WERI-Rb-1 (cell line): ENCODE data around the gene SESN3.
"Not testable (repeated sequence)": the region's sequence is repeated elsewhere in the genome, so short reads cannot be mapped to it uniquely, and the experiment has no call there.

ENCODE experiments used
- DNase-seq: peaks from one replicate; pipeline ENCODE4 v3.0.0-alpha.2; 2020
- H3K27ac ChIP-seq: fragments of 250-450 bp; sonication (Bioruptor Pico); 2 replicates; pipeline ENCODE4 v1.5.1; 2020; ENCODE audit warnings: mild to moderate bottlenecking, moderate library complexity
- H3K27me3 ChIP-seq: fragments of 250-450 bp; sonication (Bioruptor Pico); 2 replicates; pipeline ENCODE4 v1.5.1; 2021; ENCODE audit warnings: mild to moderate bottlenecking, low read depth, moderate library complexity; ENCODE audit not compliant: insufficient read depth, severe bottlenecking
- H3K36me3 ChIP-seq: fragments of 250-450 bp; sonication (Bioruptor Pico); 2 replicates; pipeline ENCODE4 v1.5.1; 2020; ENCODE audit warnings: mild to moderate bottlenecking, moderate library complexity
- H3K4me3 ChIP-seq: 2 replicates; pipeline ENCODE4 v1.5.1; 2011; ENCODE audit warnings: low read depth, mild to moderate bottlenecking, control low read depth, low read length
- H3K9me3 ChIP-seq: fragments of 250-450 bp; sonication (Bioruptor Pico); 2 replicates; pipeline ENCODE4 v1.5.1; 2021; ENCODE audit warnings: mild to moderate bottlenecking, moderate library complexity; ENCODE audit not compliant: severe bottlenecking
- TF ChIP-seq, protein P1 (sequence below): IDR thresholded peaks from 2 replicates; pipeline ENCODE4 v1.5.1; 2011; ENCODE audit warnings: low read depth, mild to moderate bottlenecking, control low read depth, inconsistent platforms, low read length

Gene SESN3

DNA sequence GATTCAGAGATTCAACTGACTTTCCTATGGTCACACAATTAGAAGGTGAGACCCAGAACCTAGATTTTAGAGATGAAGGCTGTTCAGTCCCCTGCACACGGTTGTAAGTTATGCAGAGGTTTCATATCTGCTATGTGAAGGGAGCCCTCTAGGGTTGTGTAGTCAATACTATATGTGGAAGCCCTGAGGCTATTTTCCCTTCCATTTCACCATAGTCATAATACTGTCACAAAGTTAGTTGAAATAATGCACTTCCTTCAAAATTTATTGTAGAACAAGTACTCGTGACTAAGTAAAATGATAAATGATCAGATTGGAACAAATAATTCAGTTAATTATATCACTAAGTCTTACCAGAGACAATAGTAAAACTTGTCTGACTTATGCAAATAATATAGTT is 92.6 kb downstream of the SESN3 start:
- Histone ChIP-seq H3K9me3 (no peaks in the 10 kb centered on the region), H3K36me3 (no peaks in the 10 kb centered on the region), H3K27me3 (no peaks in the 10 kb centered on the region), H3K27ac (no peak overlapping the region), H3K4me3 (no peak overlapping the region)
- TF ChIP-seq, protein P1, sequence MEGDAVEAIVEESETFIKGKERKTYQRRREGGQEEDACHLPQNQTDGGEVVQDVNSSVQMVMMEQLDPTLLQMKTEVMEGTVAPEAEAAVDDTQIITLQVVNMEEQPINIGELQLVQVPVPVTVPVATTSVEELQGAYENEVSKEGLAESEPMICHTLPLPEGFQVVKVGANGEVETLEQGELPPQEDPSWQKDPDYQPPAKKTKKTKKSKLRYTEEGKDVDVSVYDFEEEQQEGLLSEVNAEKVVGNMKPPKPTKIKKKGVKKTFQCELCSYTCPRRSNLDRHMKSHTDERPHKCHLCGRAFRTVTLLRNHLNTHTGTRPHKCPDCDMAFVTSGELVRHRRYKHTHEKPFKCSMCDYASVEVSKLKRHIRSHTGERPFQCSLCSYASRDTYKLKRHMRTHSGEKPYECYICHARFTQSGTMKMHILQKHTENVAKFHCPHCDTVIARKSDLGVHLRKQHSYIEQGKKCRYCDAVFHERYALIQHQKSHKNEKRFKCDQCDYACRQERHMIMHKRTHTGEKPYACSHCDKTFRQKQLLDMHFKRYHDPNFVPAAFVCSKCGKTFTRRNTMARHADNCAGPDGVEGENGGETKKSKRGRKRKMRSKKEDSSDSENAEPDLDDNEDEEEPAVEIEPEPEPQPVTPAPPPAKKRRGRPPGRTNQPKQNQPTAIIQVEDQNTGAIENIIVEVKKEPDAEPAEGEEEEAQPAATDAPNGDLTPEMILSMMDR = peak; percentile 42
- no peak for DNase-seq

DNA sequence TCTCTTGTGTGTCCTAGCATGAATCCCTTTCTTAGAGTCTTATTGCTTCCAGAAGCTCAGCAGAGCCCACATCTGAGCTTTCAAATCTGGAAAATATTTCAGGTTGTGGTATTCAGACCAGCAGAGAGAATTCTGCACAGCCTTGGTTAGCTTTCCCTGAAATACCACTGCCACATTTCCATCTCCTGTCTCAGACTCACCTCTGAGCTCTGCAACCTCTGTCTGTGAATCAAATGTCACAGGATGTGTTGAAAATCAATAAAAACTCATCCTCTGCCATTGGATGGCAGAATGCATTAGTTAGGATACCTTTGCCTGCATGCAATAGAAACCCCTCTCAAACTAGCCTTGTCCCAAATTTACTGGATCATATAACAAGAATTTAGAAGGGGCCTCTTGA is 93.7 kb downstream of the SESN3 start:
- H3K27ac ChIP-seq = no peak overlapping the region
- no peaks in the 10 kb centered on the region for H3K27me3 ChIP-seq
- DNase-seq = no peak
- TF ChIP-seq, protein P1 = no peak
- H3K9me3 ChIP-seq = no peaks in the 10 kb centered on the region
- H3K36me3 ChIP-seq = no peaks in the 10 kb centered on the region
- H3K4me3 ChIP-seq = no peak overlapping the region

DNA sequence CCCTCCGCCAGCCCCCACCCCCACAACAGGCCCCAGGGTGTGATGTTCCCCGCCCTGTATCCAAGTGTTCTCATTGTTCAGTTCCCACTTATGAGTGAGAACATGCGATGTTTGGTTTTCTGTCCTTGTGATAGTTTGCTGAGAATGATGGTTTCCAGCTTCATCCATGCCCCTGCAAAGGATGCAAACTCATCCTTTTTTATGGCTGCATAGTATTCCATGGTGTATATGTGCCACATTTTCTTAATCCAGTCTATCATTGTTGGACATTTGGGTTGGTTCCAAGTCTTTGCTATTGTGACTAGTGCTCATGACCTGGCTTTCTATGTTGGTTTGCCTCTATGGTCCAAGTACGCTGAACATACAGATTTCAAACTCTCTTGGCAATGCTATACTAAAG is 94.3 kb downstream of the SESN3 start:
- not testable (repeated sequence) for DNase-seq, H3K9me3 ChIP-seq

DNA sequence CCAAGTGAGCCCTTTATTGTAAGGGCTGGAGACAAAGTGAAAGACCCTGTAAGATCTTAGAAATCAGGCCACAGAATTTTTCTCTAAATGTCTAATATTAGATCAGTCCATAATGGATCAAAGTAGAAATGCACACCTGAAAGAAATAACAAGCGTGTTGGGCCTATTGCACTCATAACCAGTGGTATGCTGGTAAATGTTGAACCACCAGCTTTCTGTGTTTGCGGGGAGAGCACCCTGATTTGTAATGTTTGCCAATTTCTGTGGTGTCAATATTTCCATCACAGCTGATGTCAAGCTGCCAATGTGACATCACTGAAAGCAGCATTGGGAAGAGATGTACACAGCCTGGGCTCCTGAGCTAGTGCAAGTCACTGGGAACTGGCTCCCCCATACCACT is 95.1 kb downstream of the SESN3 start:
- no peak overlapping the region for H3K27ac ChIP-seq
- no peaks in the 10 kb centered on the region for H3K36me3 ChIP-seq
- no peak overlapping the region for H3K4me3 ChIP-seq
- TF ChIP-seq, protein P1 = no peak
- no peak for DNase-seq
- no peaks in the 10 kb centered on the region for H3K27me3 ChIP-seq
- no peaks in the 10 kb centered on the region for H3K9me3 ChIP-seq

More for the DNA sequence above, 94.3 kb downstream of the SESN3 start:
- H3K27ac ChIP-seq, H3K27me3 ChIP-seq, H3K36me3 ChIP-seq, H3K4me3 ChIP-seq: not testable (repeated sequence)

DNA sequence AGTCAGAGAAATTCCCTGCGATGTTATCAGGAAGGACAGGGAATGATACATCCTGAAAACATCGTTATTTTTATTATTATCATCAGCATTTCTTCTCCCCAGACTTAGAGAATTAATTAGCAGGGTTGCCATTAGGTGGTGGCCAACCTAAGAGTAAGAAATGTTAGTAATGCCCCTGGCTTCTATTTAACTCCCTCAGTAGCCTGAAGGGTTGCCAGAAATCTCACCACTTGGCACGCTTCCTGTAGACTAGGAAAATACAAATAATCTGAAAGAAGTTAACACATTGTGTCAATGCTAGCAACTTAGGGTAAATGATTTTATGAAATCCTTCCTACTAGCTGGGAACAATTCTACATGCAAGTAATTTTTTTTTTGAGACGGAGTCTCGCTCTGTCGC is 95.8 kb downstream of the SESN3 start:
- H3K27ac ChIP-seq = no peak overlapping the region

GRCh38 chr11:95134491-95134890 is 96.5 kb downstream of the SESN3 start:
- TF ChIP-seq, protein P1 = no peak
- no peaks in the 10 kb centered on the region for H3K9me3 ChIP-seq
- no peaks in the 10 kb centered on the region for H3K36me3 ChIP-seq
- H3K27me3 ChIP-seq = no peaks in the 10 kb centered on the region
- DNase-seq = peak; percentile 18
- no peak overlapping the region for H3K27ac ChIP-seq
- H3K4me3 ChIP-seq = no peak overlapping the region

More for the DNA sequence above, 95.8 kb downstream of the SESN3 start:
- TF ChIP-seq, protein P1 = no peak
- Histone ChIP-seq H3K27me3 (no peaks in the 10 kb centered on the region), H3K4me3 (no peak overlapping the region), H3K9me3 (no peaks in the 10 kb centered on the region), H3K36me3 (no peaks in the 10 kb centered on the region)
- no peak for DNase-seq
